CD4-positive, alpha-beta T cell treated with Interleukin-21 for 1 hour (primary cell): ENCODE results near the gene EFNB1.
"Not testable (repeated sequence)": the region's sequence is repeated elsewhere in the genome, so short reads cannot be mapped to it uniquely, and the experiment has no call there.

Experiments
- DNase-seq: peaks from one replicate; pipeline ENCODE4 v3.0.0-alpha.2; 2020

The EFNB1 gene

DNA sequence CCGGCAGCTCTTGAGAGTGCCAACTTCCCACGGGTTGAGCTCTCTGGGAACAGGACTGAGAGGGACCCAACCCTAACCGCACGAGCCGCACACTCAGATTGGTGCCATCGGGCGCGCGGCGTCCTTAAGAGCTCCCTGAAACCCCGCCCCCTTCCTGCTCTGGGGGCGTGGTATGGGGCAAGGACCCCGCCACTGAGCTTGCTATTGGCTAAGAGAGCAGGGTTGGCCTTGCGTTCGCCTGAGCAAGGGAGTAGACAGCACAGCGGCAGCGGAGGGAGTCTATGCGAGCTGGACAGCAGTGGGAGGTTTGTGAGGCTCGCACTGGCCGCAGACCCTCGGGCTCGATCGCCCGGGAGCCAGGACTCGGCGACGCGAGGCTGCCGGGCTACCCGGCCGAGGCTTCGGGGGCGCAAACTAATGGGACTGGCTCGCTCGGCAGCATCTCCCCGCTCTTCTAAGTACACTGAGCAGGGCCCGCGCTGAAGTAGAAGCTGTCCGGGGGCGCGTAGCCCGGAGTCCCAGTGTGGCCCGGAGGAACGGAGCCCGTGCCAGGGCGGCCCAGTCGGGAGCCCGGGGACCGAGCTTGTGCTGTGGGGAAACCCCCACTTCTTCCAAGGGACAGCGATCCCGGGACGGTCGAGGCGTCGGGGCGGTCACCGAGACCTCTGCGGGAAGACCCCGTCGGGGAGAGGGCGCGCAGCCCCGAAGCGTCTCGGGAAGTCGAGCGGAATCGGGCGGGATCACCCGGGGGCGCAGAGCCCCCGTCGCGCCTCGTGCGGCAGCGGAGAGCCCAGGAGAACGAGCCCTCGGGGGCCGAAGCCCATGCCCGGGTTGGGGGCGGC lies at the start of gene EFNB1:
TSS of gene EFNB1 (plus strand) at position 282 of the 842 bp plus-strand sequence. CDS start 756 bp downstream, outside the sequence.
- peak; percentile 91 for DNase-seq

GRCh38 chrX:68781295-68781694 lies 47.5 kb upstream of the EFNB1 start:
- DNase-seq, result not testable (repeated sequence)

DNA sequence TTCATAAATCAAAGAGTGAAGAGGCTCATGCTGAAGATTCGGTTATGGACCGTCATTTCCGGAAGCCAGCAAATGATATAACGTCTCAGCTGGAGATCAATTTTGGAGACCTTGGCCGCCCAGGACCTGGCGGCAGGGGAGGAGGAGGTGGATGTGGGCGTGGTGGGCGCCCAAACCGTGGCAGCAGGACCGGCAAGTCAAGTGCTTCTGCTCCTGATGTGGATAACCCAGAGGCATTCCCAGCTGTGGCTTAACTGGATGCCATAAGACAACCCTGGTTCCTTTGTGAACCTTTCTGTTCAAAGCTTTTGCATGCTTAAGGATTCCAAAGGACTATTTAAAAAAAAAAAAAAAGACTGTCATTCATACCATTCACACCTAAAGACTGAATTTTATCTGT lies 44.0 kb upstream of the EFNB1 start:
- DNase-seq, result no peak

GRCh38 chrX:68786581-68786980 lies 42.2 kb upstream of the EFNB1 start:
- DNase-seq, result not testable (repeated sequence)

GRCh38 chrX:68789966-68790365 lies 38.9 kb upstream of the EFNB1 start:
- no peak for DNase-seq

GRCh38 chrX:68792083-68792482 lies 36.7 kb upstream of the EFNB1 start:
- DNase-seq, result no peak

- DNase-seq, result no peak
These were observed 34.4 kb upstream of the EFNB1 start for GRCh38 chrX:68794461-68794860.

- DNase-seq, result no peak
These were observed 33.1 kb upstream of the EFNB1 start for GRCh38 chrX:68795741-68796140.

GRCh38 chrX:68798400-68798799 lies 30.4 kb upstream of the EFNB1 start:
- not testable (repeated sequence) for DNase-seq

- no peak for DNase-seq
These were observed 27.0 kb upstream of the EFNB1 start for GRCh38 chrX:68801737-68802290.

DNA sequence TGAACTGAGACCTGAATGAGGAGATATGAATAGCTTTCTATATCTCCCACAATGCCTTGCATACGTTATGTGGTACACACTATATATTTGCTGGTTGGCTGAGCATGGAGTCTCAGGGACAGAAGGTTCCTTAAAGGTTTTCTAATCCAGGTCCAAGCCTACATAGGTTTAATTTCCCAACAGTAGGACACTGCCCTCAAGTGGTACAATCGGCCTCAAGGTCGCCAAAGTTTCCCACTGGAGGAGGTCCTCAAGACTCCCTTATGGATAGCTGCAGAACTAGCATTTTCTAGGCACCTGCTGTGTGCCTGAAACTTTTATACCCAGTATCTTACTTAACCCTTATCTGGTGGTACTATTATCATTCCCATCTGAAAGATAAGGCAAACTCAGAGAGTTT lies 21.0 kb upstream of the EFNB1 start:
- no peak for DNase-seq

DNA sequence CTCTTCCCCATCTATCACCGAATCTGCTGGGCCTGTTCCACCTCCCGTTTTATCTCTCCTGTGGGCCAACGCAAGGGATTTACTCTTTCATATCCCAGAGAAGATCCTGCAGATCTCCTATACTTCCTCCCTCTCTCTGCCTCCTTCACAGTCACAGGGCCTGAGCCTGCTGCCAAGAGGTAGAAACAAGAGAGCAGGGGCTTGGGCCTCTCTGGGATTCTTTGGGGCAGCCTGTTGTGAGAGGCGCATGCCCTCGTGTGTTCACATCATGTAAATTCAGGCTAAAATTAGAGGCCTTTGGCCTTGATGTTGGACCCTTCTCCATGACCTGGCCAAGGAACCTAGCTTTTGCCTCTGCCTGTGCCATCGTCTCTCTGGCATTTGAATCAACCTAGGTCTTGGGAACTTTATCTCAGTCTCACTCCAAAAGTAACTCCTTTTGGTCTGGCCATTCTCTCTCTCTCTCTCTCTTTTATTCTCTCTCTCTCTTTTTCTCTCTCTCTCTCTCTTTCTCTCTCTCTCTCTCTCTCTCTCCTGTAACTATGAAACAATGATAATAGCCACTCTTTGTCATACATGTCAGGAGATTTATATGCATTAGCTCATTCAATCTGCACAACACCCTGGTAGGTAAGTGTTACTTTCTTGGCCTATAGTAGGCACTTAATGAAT lies 20.0 kb upstream of the EFNB1 start:
- DNase-seq, result no peak

DNA sequence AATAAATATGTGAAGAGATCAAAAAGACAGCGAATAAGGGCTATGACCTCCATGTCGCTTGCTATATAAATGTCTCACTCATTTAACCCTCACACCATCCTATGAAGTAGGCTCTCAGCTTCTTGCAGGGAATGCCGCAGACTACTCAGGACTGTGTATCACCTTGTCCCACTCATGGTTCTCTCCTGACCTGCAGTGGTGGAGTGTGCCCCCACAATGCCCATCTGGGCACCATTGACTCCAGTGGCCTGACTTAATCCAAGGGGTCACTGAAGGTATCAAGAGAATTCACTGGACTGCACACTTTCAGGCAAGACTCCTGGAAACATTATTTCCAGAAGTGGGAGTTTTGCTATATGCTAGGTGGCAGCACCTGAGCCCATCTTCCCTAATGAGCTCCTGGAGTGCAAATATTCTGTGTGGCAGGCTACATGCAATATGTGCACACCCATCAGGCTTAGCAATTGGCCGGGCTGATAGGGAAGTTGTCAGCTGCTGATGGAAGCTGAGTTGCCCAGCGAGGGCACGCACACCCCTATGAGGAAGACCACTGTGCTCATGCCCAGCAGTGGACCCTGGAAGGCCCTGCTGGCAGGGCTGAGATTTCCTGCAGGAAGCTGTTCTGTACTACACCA lies 8.2 kb upstream of the EFNB1 start:
- no peak for DNase-seq

DNA sequence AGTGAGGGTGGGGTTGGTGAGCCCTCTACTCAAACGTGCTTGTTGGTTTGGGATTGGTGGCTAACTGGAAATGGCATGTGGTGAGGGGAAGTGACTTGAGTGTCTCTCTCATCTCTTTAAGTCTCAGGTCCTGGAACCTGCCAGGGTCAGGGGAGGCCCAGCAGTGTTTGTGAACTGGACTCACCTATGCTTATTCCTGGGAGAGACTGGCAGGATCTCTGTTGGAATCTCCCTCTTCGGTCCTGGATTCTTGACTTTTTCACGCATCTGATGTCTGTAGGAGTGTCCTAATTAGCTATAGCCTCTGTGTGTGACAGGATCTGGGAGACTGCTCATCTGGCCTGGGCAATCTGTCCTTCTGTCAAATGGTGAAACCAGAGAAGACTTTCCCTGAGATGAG lies 7.2 kb upstream of the EFNB1 start:
- no peak for DNase-seq

DNA sequence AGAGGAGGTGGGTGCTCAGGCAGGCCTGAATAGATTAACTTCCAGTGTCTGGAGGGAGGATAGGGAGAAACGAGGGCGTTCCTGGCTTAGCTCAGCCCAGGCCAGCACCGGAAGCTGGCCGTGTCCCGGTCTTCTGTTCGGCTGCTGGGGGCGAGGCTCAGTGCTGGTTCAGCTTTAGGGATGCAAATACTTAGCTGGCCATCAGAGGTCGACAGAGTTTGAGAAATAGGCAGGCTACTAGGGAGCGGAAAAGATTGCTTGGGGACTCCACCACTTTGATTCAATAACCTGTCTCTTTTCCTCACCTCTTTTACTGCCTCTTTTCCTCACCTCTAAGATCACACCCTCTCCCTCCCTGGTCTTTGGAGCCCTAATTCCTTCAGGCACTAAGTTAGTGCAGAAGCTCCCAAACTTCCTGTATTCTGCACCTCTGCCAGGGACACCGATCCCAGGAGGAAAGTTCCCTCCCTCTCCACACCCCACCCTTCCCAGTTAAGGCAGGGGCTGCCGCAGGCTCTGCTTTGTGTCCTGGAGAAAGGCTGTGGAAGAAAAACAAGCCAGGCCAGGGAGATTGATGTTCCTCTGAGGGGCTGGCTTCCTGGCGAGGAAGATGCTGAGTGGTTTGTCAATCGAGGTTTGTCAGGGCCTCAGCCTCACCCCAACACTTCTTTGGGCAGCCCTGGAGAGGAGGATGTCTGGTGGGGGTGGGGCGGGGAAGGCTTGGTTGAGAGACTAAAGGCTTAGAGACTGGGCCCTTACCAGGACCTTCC lies 6.0 kb upstream of the EFNB1 start:
- DNase-seq, result peak; percentile 35

DNA sequence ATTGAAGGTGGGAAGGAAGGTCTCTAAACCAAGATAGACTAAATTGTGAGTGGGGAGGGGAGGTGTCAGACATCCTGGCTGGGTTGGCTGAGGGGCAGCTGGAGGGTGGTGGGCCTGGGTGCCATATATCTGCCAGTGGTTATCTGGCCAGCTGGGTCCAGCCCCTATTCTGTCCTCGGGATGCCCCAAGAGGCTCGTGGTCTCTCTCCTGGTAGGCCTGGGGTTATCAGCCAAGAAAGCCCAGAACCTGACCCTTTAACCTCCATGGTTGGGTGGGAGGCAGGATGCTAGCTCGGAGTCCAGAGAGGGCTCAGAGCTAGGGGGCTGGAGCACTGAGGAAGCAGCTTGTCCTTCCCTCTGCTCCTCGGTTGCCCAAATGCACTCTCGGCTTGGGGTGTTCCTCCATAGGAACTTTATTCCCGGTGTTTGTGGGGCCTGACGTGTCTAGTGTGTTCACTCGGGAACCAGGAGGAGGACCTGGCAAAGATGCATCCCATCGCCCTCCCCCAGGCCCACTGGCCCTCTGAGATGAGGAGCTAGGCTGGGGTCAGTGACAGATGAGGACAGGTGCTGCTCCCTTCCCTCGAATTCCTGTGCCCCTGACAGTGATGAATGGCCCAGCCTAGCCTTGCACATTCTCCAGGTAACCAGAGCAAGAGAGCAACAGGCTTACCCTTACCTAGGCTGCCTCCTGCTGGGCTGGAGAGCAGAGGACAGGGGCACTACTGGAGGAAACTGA lies 5.2 kb upstream of the EFNB1 start:
- DNase-seq, result no peak

DNA sequence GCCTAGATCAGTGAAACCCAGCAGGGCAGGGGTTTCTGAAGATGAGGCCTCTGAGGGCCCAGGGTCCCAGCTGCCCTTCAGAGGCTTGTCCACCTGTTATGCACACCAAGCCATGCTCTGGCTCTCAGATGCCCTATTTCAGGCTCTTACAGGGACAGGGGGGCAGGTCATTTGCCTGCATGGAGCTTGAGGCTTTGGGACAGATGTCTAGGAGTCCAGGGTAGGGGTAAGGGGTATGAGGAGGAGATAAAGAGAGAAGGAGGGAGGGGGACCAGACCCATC lies 4.7 kb upstream of the EFNB1 start:
- DNase-seq, result no peak

DNA sequence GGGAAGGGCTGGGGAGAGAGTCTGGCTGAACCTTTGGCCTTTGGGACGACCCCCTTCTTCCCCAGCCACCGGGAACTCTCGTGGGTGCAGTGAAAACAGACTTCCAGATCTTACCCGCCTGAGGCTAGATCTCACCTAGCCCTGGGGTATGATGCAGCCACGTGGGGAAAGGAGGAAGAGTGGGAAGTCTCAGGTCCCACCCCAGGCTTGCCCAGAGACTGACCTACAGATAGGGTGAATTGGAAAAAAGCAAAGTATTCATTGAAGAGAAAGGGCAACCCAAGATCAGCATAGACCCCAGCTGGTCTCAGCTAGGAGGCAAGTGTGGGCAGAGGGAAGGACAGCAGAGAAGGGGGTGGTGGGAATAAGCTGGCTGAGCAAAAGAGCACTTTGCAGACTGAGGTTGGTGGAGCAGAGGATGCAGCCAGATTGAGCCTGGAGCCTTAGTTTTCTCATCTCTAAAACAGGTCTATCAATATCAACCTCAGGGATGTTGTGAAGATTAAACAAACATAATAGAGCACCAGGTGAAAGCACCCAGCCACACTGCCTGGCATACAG lies 4.2 kb upstream of the EFNB1 start:
- DNase-seq, result no peak

GRCh38 chrX:68826113-68826980 lies 2.5 kb upstream of the EFNB1 start:
- no peak for DNase-seq

- DNase-seq, result no peak
These were observed 1.6 kb upstream of the EFNB1 start for GRCh38 chrX:68827256-68827655.
